ENCODE results near the gene HSPG2. TPM values are rescaled to one million over a fixed set of nuclear protein-coding genes. Genes with fewer than 3 reads are reported as not detected.

Gene HSPG2
- total RNA-seq, 1 donor from 2014 or later: 197 TPM

DNA sequence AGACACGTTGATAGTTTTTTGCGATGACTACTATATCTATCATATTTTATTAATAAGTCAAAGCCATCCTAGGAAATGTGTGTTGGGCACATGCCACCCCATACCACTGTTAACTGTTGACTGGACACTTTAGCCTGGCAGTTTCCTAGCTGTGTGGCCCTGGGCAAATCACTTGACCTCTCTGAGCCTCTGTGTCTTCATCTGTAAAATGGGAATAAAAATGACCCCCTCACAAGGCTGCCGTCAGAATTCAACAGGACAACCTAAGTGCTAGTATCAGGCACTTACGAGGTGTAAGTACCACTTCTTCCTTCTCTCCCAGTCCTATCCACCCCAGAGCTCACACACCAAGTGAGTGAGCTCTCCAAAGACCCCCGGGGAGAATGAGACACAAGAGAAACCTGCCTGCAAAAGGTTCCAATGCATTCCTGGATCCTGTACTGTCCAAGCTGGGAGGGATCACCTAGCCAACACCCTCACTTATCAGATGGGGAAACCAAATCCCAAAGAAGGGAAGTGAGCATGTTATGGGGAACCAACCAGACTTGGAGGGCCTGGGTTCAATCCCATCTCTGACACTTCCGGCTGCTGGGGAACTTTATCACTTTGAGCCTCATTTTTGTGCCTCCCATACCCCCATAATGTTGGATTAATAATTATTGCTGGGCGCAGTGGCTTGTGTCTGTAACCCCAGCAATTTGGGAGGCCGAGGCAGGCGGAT is 24.9 kb downstream of the HSPG2 start:
- H3K27me3 Mint-ChIP-seq (ENCODE audit: unreplicated experiment): no peaks in the 10 kb centered on the region
- DNase-seq (ENCODE audit: extremely low spot score, unreplicated experiment): no peak
- no peak overlapping the region for H3K4me3 Mint-ChIP-seq (ENCODE audit: unreplicated experiment)
- peak overlapping the region; percentile 68 for H3K27ac Mint-ChIP-seq (ENCODE audit: unreplicated experiment)
- no peaks in the 10 kb centered on the region for H3K36me3 Mint-ChIP-seq (ENCODE audit: unreplicated experiment)
- peaks cover 72% of the 10 kb centered on the region for H3K4me1 Mint-ChIP-seq (ENCODE audit: unreplicated experiment)
- TF ChIP-seq, protein P1, sequence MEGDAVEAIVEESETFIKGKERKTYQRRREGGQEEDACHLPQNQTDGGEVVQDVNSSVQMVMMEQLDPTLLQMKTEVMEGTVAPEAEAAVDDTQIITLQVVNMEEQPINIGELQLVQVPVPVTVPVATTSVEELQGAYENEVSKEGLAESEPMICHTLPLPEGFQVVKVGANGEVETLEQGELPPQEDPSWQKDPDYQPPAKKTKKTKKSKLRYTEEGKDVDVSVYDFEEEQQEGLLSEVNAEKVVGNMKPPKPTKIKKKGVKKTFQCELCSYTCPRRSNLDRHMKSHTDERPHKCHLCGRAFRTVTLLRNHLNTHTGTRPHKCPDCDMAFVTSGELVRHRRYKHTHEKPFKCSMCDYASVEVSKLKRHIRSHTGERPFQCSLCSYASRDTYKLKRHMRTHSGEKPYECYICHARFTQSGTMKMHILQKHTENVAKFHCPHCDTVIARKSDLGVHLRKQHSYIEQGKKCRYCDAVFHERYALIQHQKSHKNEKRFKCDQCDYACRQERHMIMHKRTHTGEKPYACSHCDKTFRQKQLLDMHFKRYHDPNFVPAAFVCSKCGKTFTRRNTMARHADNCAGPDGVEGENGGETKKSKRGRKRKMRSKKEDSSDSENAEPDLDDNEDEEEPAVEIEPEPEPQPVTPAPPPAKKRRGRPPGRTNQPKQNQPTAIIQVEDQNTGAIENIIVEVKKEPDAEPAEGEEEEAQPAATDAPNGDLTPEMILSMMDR (IDR thresholded peaks at IDR 0.05): no peak
- no peaks in the 10 kb centered on the region for H3K9me3 Mint-ChIP-seq (ENCODE audit: unreplicated experiment)

DNA sequence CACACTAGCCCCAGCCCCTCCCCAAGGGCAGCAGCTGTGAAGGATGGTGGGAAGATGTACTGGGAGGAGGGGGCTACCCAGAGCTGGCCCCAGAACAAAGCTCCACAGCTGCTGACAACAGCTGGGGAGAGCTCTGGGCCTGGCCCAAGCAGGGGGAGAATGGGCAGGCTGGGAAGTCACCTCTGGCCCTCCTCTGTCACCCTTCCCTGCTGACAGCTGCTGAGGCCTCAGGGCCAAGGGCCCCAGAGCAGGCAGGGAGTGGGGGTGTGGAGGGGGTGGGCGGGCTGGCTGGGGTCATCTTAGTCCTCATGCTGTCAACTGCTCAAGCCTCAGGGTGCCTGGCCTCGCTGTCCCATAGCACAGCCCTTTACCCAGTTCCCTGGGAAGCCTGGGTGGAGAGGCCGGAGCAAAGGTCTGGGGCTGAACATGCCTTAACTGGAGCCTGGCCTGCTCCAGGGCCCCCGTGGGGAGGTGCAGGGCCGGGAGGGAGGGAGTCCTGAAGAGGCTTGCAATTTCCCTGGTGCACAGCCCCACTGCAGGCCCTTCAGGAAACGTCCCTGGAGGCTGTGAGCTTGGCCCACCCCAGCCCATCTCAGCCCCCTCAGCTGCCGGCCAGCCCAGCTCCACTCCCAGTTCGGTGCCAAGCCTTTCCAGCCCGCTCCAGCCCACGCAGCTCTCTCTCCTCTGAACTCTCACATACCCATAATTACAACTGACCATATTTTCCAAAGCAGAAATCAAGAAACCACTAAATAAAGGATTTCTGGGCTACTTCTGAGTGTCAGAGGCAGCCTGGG is 25.7 kb downstream of the HSPG2 start:
- Mint-ChIP-seq H3K27ac (ENCODE audit: unreplicated experiment) (peak overlapping the region; percentile 94), H3K4me3 (ENCODE audit: unreplicated experiment) (no peak overlapping the region), H3K4me1 (ENCODE audit: unreplicated experiment) (peaks cover 75% of the 10 kb centered on the region), H3K36me3 (ENCODE audit: unreplicated experiment) (no peaks in the 10 kb centered on the region), H3K9me3 (ENCODE audit: unreplicated experiment) (no peaks in the 10 kb centered on the region), H3K27me3 (ENCODE audit: unreplicated experiment) (no peaks in the 10 kb centered on the region)
- TF ChIP-seq, protein P1 (IDR thresholded peaks at IDR 0.05): no peak
- DNase-seq (ENCODE audit: extremely low spot score, unreplicated experiment): no peak

DNA sequence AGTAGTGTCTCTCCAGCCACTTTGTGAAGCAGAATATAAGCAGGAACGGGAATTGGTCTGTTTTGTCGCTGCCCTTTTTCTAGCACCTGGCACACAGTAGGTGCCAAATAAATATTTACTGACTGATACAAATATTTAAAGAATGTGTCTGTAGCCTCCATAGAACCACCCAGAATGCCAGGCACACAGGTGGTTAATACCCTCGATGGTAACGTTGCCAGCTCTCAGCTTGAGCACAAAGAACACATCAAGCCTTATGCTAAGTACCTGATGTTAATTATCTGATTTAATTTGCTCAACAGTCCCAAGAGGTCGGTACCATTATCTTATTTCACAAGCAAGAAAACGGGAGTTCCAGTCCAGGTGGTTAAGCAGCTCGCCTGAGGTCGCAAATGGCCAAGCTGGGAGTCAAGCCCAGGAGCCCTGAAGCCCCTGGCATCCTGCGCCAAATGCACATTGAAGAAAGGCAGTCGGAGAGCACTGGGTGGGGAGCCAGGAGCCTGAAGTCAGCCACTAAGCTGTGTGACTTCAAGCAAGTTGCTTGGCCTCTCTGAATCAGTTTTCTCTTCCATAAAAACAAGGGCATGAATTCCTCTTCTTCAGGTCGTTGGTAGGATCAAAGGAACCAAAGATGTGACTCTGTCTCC is 26.4 kb downstream of the HSPG2 start:
- no peaks in the 10 kb centered on the region for H3K27me3 Mint-ChIP-seq (ENCODE audit: unreplicated experiment)
- TF ChIP-seq, protein P1 (IDR thresholded peaks at IDR 0.05): no peak
- H3K4me1 Mint-ChIP-seq (ENCODE audit: unreplicated experiment): peaks cover 80% of the 10 kb centered on the region
- H3K27ac Mint-ChIP-seq (ENCODE audit: unreplicated experiment): peak overlapping the region; percentile 94
- H3K4me3 Mint-ChIP-seq (ENCODE audit: unreplicated experiment): no peak overlapping the region
- DNase-seq (ENCODE audit: extremely low spot score, unreplicated experiment): no peak
- H3K9me3 Mint-ChIP-seq (ENCODE audit: unreplicated experiment): no peaks in the 10 kb centered on the region
- H3K36me3 Mint-ChIP-seq (ENCODE audit: unreplicated experiment): no peaks in the 10 kb centered on the region

DNA sequence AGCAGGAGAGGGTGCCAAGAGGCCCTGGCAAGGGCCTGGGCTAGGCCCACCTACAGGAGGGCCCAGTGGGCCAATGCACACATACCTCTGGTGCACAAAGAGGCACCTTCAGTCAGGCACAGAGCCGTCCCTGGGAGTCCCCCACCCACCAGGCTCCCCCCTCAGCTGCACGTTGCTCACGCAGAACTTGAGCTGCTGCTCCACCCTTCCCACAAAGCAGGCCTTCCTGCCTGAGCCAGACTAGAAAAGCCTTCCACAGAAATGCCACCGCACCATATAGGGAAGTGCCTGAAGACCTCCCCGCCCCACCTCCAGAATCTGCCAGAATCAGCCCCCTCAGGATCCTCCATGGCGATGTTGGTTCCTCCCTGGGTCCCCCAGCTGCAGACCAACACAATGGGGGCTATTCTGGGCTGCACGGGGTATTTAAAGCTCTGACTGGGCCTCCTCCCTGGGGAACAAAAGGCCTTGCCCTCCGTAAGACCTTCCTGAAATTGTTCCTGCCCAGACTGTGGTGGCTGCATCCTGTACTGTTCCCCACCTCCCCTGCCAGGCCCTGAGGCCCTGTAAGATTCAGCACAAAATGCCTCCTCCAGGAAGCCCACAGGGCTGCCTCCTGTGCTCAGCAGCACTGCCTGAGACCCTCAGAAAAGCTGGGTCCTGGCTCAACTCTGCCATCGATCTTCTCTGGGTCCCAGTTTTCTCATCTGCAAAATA is 27.2 kb downstream of the HSPG2 start:
- Mint-ChIP-seq H3K27ac (ENCODE audit: unreplicated experiment) (peak overlapping the region; percentile 94), H3K9me3 (ENCODE audit: unreplicated experiment) (no peaks in the 10 kb centered on the region), H3K36me3 (ENCODE audit: unreplicated experiment) (no peaks in the 10 kb centered on the region), H3K4me1 (ENCODE audit: unreplicated experiment) (peaks cover 77% of the 10 kb centered on the region), H3K4me3 (ENCODE audit: unreplicated experiment) (no peak overlapping the region), H3K27me3 (ENCODE audit: unreplicated experiment) (no peaks in the 10 kb centered on the region)
- DNase-seq (ENCODE audit: extremely low spot score, unreplicated experiment): no peak
- TF ChIP-seq, protein P1 (IDR thresholded peaks at IDR 0.05): no peak
